HepG2 (cell line): ENCODE measurements around the gene IPPK. TPM values are rescaled to one million over a fixed set of nuclear protein-coding genes. Genes with fewer than 3 reads are reported as not detected.

Experiments
- IRX3 ChIP-seq: sonication (generic); formaldehyde crosslinking; IDR thresholded peaks from 2 replicates; pipeline ENCODE4 v1.8.1; 2023; ENCODE audit warnings: mild to moderate bottlenecking, low read depth, missing genetic modification reagents, borderline replicate concordance
- SAFB2 ChIP-seq: sonication (generic); formaldehyde crosslinking; IDR thresholded peaks from 2 replicates; pipeline ENCODE4 v1.5.1; 2020; ENCODE audit warnings: missing genetic modification reagents, low read depth, mild to moderate bottlenecking, borderline replicate concordance
- SIN3B ChIP-seq: fragments of 150-350 bp; IDR thresholded peaks from 2 replicates; pipeline ENCODE4 v1.6.1; 2014; ENCODE audit warnings: low read length
- SYNCRIP ChIP-seq: fragments of 200-400 bp; formaldehyde crosslinking; IDR thresholded peaks from 2 replicates; pipeline ENCODE4 v1.6.1; 2018; ENCODE audit warnings: mild to moderate bottlenecking, low read depth, low read length; ENCODE audit not compliant: insufficient read depth
- ZKSCAN1 ChIP-seq: fragments of 150-350 bp; IDR thresholded peaks from 2 replicates; pipeline ENCODE4 v1.6.1; 2014; ENCODE audit warnings: low read length
- ZNF263 ChIP-seq: sonication (generic); formaldehyde crosslinking; IDR thresholded peaks from 2 replicates; pipeline ENCODE4 v1.4.0; 2020; ENCODE audit warnings: missing genetic modification reagents
- ZNF367 ChIP-seq: sonication (generic); formaldehyde crosslinking; IDR thresholded peaks from 2 replicates; pipeline ENCODE4 v1.4.0; 2020; ENCODE audit warnings: missing genetic modification reagents, borderline replicate concordance
- ZNF7 ChIP-seq: IDR thresholded peaks from 2 replicates; pipeline ENCODE4 v1.6.1; 2016; ENCODE audit warnings: missing biosample characterization, missing genetic modification reagents
- ZNF891 ChIP-seq: sonication (generic); formaldehyde crosslinking; IDR thresholded peaks from 2 replicates; pipeline ENCODE4 v1.5.0; 2020; ENCODE audit warnings: mild to moderate bottlenecking, missing genetic modification reagents
- polyA plus RNA-seq, 8 experiments: library from polyadenylated mRNA; depleted of rRNA in 3 of 8; stranded (reverse) in 7 of 8; unstranded in 1 of 8; fragments of >200 nt; fragmentation: Illumina TruSeq in 4 of 8; extraction: Trizol in 4 of 8; gene quantifications; 2 replicates each; pipeline versions ENCODE4 v1.2.1 to v1.2.3, GENCODE V29; 2011 to 2016; ENCODE audit warnings: low read depth in 4 of 8, missing spikeins in 1 of 8, mixed read lengths in 1 of 8; ENCODE audit not compliant: insufficient read depth in 1 of 8
- total RNA-seq, 5 experiments: library from RNA; depleted of rRNA; stranded (reverse); fragments of >200 nt; fragmentation: Illumina TruSeq; extraction: Trizol; gene quantifications; 2 replicates each; pipeline ENCODE4 v1.2.3, GENCODE V29; 2016; ENCODE audit warnings: low read depth in 1 of 5
- TF ChIP-seq, protein P1 (sequence below): sonication (generic); formaldehyde crosslinking; IDR thresholded peaks from 2 replicates; pipeline ENCODE4 v1.8.1; 2022; ENCODE audit warnings: mild to moderate bottlenecking, missing genetic modification reagents
- TF ChIP-seq, protein P2 (sequence below): sonication (generic); formaldehyde crosslinking; IDR thresholded peaks from 2 replicates; pipeline ENCODE4 v1.4.0; 2020; ENCODE audit warnings: mild to moderate bottlenecking, missing genetic modification reagents
- TF ChIP-seq, protein P3 (sequence below): IDR thresholded peaks from 2 replicates; pipeline ENCODE4 v1.6.1; 2016; ENCODE audit warnings: mild to moderate bottlenecking
- TF ChIP-seq, protein P4 (sequence below): sonication (generic); formaldehyde crosslinking; IDR thresholded peaks from 2 replicates; pipeline ENCODE4 v1.4.0; 2020; ENCODE audit warnings: missing genetic modification reagents
- TF ChIP-seq, protein P5 (sequence below): sonication (generic); formaldehyde crosslinking; IDR thresholded peaks from 2 replicates; pipeline ENCODE4 v1.4.0; 2020; ENCODE audit warnings: mild to moderate bottlenecking, missing genetic modification reagents
- TF ChIP-seq, protein P6 (sequence below): sonication (generic); formaldehyde crosslinking; IDR thresholded peaks from 2 replicates; pipeline ENCODE4 v1.8.0; 2022; ENCODE audit warnings: missing genetic modification reagents, low read depth, mild to moderate bottlenecking, borderline replicate concordance
- TF ChIP-seq, protein P7 (sequence below): sonication (generic); formaldehyde crosslinking; IDR thresholded peaks from 2 replicates; pipeline ENCODE4 v1.8.0; 2022; ENCODE audit warnings: missing genetic modification reagents, mild to moderate bottlenecking, inconsistent platforms, borderline replicate concordance

The IPPK gene
- total and polyA plus RNA-seq, 2 of the 13 experiments (the other 11 are each of a cell fraction or from before 2014, with no cell fraction given), result 9.9 to 14.1 TPM

DNA sequence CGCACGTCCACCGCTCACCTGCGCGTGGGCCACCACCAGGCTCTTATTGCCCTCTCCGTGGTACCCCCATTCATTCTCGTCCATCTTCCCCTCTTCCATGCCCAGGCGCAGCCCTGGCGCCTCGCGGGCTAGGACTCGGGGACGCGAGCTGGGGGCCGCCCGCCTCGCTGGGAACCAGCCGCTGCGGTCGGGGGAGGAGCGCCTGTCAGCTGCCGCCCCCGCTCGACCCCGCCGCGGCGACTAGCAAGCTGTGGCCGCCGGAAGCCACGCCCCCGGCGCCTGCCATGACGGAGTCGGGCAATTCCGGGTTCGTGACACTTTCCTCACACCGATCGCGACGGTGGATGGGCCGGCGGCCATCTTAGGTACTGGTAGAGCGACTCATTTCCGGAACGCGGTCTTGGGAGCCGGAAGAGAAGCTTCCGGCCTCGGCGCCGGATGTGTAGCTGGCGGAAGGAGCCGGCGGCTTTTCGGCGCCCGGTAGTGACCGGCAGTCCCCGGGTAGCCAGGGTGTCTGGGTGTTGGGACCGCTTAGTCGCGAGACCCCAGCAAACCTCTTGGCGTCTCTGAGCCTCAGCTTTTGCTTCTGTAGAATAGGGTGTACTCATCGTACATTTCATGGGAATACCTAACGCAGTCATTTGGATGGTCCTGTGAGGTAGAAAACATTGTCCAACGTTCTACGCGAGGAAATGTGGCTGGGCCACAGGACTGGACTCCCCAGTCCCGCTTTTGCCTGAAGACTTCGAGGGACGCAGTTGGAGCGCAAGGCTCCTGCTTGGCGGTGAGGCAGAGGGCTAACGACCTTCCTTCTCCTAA lies at the start of gene IPPK (continued):
- TF ChIP-seq, protein P1, sequence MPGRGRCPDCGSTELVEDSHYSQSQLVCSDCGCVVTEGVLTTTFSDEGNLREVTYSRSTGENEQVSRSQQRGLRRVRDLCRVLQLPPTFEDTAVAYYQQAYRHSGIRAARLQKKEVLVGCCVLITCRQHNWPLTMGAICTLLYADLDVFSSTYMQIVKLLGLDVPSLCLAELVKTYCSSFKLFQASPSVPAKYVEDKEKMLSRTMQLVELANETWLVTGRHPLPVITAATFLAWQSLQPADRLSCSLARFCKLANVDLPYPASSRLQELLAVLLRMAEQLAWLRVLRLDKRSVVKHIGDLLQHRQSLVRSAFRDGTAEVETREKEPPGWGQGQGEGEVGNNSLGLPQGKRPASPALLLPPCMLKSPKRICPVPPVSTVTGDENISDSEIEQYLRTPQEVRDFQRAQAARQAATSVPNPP (CRISPR knock-in tag), result 0 out of 2 replicates have a peak, but pooled peaks have one; percentile 16
- TF ChIP-seq, protein P2, sequence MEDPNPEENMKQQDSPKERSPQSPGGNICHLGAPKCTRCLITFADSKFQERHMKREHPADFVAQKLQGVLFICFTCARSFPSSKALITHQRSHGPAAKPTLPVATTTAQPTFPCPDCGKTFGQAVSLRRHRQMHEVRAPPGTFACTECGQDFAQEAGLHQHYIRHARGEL (CRISPR knock-in tag), result no peak
- TF ChIP-seq ZNF891 (CRISPR knock-in tag) (peak; percentile 65; the same call in 1 of the 2 replicates), ZNF7 (CRISPR knock-in tag) (no peak), ZNF367 (CRISPR knock-in tag) (no peak), SIN3B (peak; percentile 72; the same call in 1 of the 2 replicates), ZKSCAN1 (no peak), SYNCRIP (no peak), IRX3 (CRISPR knock-in tag) (no peak), SAFB2 (CRISPR knock-in tag) (no peak), ZNF263 (CRISPR knock-in tag) (no peak)
- TF ChIP-seq, protein P3, sequence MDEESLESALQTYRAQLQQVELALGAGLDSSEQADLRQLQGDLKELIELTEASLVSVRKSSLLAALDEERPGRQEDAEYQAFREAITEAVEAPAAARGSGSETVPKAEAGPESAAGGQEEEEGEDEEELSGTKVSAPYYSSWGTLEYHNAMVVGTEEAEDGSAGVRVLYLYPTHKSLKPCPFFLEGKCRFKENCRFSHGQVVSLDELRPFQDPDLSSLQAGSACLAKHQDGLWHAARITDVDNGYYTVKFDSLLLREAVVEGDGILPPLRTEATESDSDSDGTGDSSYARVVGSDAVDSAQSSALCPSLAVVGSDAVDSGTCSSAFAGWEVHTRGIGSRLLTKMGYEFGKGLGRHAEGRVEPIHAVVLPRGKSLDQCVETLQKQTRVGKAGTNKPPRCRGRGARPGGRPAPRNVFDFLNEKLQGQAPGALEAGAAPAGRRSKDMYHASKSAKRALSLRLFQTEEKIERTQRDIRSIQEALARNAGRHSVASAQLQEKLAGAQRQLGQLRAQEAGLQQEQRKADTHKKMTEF (CRISPR knock-in tag), result peak; percentile 77
- TF ChIP-seq, protein P4, sequence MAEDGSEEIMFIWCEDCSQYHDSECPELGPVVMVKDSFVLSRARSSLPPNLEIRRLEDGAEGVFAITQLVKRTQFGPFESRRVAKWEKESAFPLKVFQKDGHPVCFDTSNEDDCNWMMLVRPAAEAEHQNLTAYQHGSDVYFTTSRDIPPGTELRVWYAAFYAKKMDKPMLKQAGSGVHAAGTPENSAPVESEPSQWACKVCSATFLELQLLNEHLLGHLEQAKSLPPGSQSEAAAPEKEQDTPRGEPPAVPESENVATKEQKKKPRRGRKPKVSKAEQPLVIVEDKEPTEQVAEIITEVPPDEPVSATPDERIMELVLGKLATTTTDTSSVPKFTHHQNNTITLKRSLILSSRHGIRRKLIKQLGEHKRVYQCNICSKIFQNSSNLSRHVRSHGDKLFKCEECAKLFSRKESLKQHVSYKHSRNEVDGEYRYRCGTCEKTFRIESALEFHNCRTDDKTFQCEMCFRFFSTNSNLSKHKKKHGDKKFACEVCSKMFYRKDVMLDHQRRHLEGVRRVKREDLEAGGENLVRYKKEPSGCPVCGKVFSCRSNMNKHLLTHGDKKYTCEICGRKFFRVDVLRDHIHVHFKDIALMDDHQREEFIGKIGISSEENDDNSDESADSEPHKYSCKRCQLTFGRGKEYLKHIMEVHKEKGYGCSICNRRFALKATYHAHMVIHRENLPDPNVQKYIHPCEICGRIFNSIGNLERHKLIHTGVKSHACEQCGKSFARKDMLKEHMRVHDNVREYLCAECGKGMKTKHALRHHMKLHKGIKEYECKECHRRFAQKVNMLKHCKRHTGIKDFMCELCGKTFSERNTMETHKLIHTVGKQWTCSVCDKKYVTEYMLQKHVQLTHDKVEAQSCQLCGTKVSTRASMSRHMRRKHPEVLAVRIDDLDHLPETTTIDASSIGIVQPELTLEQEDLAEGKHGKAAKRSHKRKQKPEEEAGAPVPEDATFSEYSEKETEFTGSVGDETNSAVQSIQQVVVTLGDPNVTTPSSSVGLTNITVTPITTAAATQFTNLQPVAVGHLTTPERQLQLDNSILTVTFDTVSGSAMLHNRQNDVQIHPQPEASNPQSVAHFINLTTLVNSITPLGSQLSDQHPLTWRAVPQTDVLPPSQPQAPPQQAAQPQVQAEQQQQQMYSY (CRISPR knock-in tag), result peak; percentile 49; the same call in 1 of the 2 replicates
- TF ChIP-seq, protein P5, sequence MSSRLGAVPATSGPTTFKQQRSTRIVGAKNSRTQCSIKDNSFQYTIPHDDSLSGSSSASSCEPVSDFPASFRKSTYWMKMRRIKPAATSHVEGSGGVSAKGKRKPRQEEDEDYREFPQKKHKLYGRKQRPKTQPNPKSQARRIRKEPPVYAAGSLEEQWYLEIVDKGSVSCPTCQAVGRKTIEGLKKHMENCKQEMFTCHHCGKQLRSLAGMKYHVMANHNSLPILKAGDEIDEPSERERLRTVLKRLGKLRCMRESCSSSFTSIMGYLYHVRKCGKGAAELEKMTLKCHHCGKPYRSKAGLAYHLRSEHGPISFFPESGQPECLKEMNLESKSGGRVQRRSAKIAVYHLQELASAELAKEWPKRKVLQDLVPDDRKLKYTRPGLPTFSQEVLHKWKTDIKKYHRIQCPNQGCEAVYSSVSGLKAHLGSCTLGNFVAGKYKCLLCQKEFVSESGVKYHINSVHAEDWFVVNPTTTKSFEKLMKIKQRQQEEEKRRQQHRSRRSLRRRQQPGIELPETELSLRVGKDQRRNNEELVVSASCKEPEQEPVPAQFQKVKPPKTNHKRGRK (CRISPR knock-in tag), result no peak
- TF ChIP-seq, protein P6, sequence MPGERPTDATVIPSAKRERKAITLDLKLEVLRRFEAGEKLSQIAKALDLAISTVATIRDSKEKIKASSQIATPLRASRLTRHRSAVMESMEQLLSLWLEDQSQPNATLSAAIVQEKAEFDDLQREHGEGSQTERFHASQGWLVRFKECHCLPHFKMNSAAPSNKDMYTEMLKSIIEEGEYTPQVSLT (CRISPR knock-in tag), result no peak
- TF ChIP-seq, protein P7, sequence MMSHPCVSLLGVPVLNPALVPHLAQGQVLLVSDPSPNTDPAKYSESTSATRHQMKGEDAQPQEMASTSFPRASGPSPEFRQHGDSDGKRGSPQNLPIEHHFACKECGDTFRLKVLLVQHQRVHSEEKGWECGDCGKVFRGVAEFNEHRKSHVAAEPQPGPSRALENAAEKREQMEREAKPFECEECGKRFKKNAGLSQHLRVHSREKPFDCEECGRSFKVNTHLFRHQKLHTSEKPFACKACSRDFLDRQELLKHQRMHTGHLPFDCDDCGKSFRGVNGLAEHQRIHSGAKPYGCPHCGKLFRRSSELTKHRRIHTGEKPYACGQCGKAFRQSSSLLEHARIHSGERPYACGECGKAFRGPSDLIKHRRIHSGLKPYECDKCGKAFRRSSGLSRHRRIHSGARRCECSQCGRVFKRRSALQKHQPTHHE, result no peak; the same call in 1 of the 2 replicates
